Measurements from ENCODE around the gene SEPTIN12. TPM values are rescaled to one million over a fixed set of nuclear protein-coding genes. Genes with fewer than 3 reads are reported as not detected.
"Not testable (repeated sequence)": the region's sequence is repeated elsewhere in the genome, so short reads cannot be mapped to it uniquely, and the experiment has no call there.

SEPTIN12 gene
- total RNA-seq, 2 experiments from 2014 or later: not detected

DNA sequence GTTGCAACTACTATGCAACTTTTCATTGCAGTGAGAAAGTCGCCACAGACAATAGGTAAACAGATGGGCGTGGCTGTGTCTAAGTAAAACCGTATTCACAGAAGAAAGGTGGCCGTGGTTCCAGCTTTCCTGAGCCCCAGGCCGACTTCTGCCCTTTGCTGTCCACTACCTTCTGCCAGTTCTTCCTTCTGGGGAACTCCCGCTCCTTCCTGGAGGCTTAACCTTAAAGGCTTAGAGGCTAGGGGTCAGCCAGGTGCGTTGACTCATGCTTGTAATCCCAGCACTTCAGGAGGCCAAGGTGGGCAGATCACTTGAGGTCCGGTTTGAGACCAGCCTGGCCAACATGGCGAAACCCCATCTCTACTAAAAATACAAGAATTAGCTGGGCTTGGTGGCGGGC, 2.1 kb upstream of the SEPTIN12 start:
- intact Hi-C loops (cut with micrococcal nuclease): no loop called here
- Mint-ChIP-seq H3K9me3 (no peaks in the 10 kb centered on the region), H3K27ac (no peak overlapping the region)

DNA sequence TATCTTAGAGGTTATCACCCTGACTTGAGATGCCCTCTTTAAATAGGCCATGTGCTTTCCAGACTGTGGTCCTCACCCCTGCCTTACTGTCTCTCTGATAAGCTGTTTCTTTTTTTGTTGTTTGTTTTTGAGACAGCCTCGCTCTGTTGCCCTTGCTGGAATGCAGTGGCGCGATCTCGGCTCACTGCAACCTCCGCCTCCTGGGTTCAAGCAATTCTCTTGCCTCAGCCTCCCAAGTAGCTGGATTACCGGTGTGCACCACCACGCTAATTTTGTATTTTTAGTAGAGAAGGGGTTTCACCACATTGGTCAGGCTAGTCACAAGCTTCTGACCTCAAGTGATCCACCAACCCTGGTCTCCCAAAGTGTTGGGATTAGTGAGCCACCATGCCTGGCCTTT, 765 bp upstream of the SEPTIN12 start:
- POLR2A ChIA-PET: no interaction called here
- Mint-ChIP-seq H3K4me1 (ENCODE audit: low read depth) (peaks cover 6% of the 10 kb centered on the region), H3K36me3 (no peaks in the 10 kb centered on the region), H3K27me3 (peaks cover 3% of the 10 kb centered on the region), H3K9me3 (no peaks in the 10 kb centered on the region), H3K27ac (no peak overlapping the region), H3K4me3 (no peak overlapping the region)
- DNase-seq: no peak
- intact Hi-C loops (cut with micrococcal nuclease): no loop called here
- CTCF ChIA-PET: interaction anchor here (0.6 kb wide), 1 partner anchor 13 kb away, joined by 3 read pairs; no protein-coding TSS in a partner anchor

More for the DNA sequence above, 2.1 kb upstream of the SEPTIN12 start:
- Mint-ChIP-seq H3K4me1 (ENCODE audit: low read depth) (peaks cover 6% of the 10 kb centered on the region), H3K27me3 (peaks cover 3% of the 10 kb centered on the region), H3K36me3 (no peaks in the 10 kb centered on the region), H3K4me3 (no peak overlapping the region)
- DNase-seq: no peak
- POLR2A ChIA-PET: no interaction called here
- CTCF ChIA-PET: no interaction called here

DNA sequence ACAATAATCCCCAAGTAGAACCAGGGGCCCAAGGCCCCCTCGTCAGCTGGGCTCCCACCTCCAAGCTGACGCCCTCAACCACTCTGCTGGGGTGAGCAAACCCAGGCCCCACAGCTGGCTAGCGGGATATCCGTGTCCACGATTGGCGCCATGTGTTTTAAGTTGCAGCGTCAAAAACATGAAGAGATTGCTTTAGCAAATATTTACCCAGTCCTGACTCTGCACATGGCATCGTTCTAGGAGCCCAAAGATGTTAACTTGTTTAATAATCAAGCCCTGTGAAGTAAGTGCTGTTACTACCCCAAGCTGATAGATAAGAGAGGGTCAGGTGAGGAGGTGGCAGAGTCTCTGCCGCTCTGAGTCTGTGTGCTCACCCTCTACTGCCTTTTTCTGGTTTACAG, 344 bp upstream of the SEPTIN12 start:
- Mint-ChIP-seq H3K27me3 (peaks cover 3% of the 10 kb centered on the region), H3K9me3 (no peaks in the 10 kb centered on the region), H3K36me3 (no peaks in the 10 kb centered on the region), H3K4me3 (no peak overlapping the region), H3K4me1 (ENCODE audit: low read depth) (peaks cover 6% of the 10 kb centered on the region), H3K27ac (no peak overlapping the region)
- ChIA-PET POLR2A (no interaction called here), CTCF (interaction anchor here (0.6 kb wide), 1 partner anchor 13 kb away, joined by 3 read pairs; no protein-coding TSS in a partner anchor)
- intact Hi-C loops (cut with micrococcal nuclease): no loop called here
- no peak for DNase-seq

DNA sequence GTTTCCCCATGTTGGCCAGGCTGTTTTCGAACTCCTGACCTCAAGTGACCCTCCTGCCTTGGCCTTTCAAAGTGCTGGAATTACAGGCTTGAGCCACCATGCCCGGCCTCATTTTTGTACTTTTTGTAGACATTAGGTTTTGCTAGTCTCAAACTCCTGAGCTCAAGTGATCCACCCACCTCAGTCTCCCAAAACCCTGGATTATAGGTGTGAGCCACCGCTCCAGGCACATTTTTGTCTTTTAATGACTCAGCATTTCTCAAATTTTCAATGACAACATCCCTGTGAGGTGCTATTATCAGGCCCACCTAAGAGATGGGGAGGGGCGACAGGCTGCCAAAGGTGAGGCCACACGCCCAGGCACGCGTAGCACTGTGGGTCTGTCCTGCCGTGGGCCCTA, 1.1 kb downstream of the SEPTIN12 start:
- ChIA-PET POLR2A (no interaction called here), CTCF (no interaction called here)
- no peaks in the 10 kb centered on the region for H3K36me3 Mint-ChIP-seq
- intact Hi-C loops (cut with micrococcal nuclease): no loop called here
- no peak for DNase-seq
- peaks cover 3% of the 10 kb centered on the region for H3K27me3 Mint-ChIP-seq
- no peak overlapping the region for H3K4me3 Mint-ChIP-seq
- no peak overlapping the region for H3K27ac Mint-ChIP-seq
- H3K4me1 Mint-ChIP-seq (ENCODE audit: low read depth): peaks cover 6% of the 10 kb centered on the region
- no peaks in the 10 kb centered on the region for H3K9me3 Mint-ChIP-seq

DNA sequence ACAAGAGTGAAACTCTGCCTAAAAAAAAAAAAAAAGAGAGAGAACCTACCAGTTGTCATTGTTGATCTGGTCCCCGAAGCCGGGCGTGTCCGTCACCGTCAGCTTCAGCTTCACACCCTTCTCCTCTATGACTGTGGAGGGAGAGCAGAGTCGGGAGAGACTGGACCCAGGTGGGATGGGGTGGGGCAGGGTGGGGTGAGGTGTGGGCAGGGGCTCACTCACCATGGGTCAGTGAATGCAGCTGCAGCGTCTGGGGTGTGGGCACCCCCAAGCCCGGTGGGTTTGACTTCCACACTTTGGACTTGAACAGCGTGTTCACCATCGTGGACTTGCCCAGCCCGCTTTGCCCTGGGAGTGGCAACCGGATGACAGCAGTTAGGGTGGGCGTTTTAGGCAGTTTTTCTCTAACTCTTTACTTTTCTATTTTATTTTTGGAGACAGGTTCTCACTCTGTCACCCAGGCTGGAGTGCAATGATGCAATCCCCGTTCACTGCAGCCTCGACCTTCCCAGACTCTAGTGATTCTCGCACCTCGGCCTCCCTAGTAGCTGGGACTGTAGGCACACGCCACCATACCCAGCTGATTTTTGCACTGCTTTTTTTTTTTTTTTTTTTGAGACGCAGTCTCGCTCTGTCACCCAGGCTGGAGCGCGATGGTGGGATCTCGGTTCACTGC, 2.2 kb downstream of the SEPTIN12 start:
- H3K27ac Mint-ChIP-seq: no peak overlapping the region
- no peaks in the 10 kb centered on the region for H3K36me3 Mint-ChIP-seq
- CTCF ChIA-PET: no interaction called here
- POLR2A ChIA-PET: no interaction called here
- no peak for DNase-seq
- H3K4me3 Mint-ChIP-seq: no peak overlapping the region
- H3K4me1 Mint-ChIP-seq (ENCODE audit: low read depth): peaks cover 3% of the 10 kb centered on the region
- intact Hi-C loops (cut with micrococcal nuclease): no loop called here
- no peaks in the 10 kb centered on the region for H3K9me3 Mint-ChIP-seq
- no peaks in the 10 kb centered on the region for H3K27me3 Mint-ChIP-seq

DNA sequence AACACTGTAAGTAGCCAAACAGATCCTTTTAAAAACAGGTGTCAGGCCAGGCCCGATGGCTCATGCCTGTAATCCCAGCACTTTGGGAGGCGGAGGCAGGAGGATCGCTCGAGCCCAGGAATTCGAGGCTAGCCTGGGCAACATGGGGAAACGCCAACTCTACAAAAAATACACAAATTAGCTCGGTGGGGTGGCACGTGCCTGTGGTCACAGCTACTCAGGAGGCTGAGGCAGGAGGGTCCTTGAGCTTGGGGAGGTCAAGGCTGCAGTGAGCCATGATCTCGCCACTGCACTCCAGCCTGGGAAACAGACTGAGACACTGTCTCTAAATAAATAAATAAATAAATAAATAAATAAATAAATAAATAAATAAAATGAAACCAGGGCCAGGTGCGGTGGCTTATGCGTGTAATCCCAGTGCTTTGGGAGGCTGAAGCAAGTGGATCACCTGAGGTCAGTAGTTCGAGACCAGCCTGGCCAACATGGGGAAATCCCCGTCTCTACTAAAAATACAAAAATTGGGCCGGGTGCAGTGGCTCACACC, 3.6 kb downstream of the SEPTIN12 start:
- H3K36me3 Mint-ChIP-seq; H3K4me3 Mint-ChIP-seq; H3K9me3 Mint-ChIP-seq; intact Hi-C loops (cut with micrococcal nuclease); H3K4me1 Mint-ChIP-seq (ENCODE audit: low read depth); POLR2A ChIA-PET; DNase-seq; H3K27ac Mint-ChIP-seq; H3K27me3 Mint-ChIP-seq; CTCF ChIA-PET: not testable (repeated sequence)

DNA sequence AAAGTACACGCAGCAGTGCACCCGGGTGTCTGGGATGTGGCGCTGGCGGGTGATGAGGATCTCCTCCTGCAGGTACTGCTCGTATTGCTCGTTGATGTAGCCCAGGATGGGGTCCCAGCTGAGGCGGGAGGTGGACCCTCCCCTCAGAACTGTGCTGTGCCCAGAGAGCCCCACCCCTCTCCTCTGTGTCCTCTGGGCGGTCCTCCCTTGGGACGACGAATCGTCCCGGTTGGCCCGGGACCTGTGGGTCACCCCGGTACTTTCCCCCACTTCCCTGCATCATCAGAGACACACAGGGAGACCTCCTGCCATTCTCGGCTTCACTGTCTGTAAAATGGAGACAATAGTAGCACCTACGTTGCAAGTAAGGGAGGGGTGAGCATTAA, 4.2 kb downstream of the SEPTIN12 start:
- DNase-seq: no peak
- Mint-ChIP-seq H3K36me3 (no peaks in the 10 kb centered on the region), H3K4me3 (no peak overlapping the region), H3K9me3 (no peaks in the 10 kb centered on the region), H3K27me3 (no peaks in the 10 kb centered on the region), H3K27ac (no peak overlapping the region), H3K4me1 (ENCODE audit: low read depth) (no peaks in the 10 kb centered on the region)
- ChIA-PET CTCF (no interaction called here), POLR2A (no interaction called here)
- intact Hi-C loops (cut with micrococcal nuclease): no loop called here

DNA sequence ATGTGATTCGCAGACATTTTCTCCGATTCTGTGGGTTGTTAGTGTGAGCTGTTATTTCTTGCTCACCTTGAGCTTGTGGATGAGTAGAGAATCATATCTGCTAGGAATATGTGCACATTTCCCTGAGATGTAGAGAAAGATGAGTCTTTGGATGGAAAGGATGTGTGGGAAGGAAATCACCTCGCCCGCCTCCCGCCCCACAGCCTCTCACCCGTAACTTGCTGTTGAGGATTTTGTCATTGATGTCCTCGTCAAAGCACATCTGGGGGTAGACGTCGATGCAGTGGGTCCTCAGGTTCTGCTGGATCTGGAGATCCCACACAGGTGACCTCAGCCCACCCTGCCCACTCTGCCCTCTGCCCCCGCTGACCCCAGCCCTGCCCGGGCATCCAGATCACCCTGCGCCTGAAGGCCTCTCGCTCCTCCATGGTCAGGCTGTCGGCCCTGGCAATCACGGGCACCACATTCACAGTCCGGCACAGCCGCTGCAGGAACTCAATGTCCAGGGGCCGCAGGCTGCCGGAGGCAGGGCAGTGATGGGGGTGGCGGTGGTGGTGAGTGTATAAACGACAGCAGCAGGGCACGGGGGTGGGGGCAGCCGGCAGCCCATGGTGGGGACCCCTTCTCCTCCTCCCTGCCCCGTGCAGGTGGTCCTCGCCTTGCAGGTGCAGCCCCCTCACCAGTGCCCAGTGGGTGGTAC, 4.7 kb downstream of the SEPTIN12 start:
- H3K27ac Mint-ChIP-seq: no peak overlapping the region

DNA sequence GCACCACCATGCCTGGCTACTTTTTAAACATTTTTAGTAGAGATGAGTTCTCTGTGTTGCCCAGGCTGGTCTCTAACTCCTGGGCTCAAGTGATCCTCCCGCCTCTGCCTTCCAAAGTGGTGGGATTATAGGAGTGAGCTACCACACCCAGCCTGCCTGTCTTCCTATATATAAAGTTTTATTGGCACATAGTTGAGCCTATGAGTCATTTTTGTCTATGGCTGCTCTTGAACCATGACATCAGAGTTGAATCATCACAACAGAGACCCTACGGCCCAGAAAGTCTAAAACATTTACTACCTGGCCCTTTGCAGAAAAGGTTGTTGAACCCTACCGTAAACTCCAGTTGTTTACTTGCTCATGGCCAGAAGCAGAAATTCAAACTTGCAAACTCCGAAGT, 7.9 kb downstream of the SEPTIN12 start:
- ChIA-PET CTCF (no interaction called here), POLR2A (no interaction called here)
- Mint-ChIP-seq H3K4me3 (no peak overlapping the region), H3K9me3 (no peaks in the 10 kb centered on the region), H3K27ac (no peak overlapping the region), H3K4me1 (ENCODE audit: low read depth) (no peaks in the 10 kb centered on the region), H3K27me3 (no peaks in the 10 kb centered on the region), H3K36me3 (no peaks in the 10 kb centered on the region)
- DNase-seq: no peak
- intact Hi-C loops (cut with micrococcal nuclease): no loop called here

More for the DNA sequence above, 4.7 kb downstream of the SEPTIN12 start:
- Mint-ChIP-seq H3K27me3 (no peaks in the 10 kb centered on the region), H3K4me1 (ENCODE audit: low read depth) (no peaks in the 10 kb centered on the region), H3K9me3 (no peaks in the 10 kb centered on the region), H3K4me3 (no peak overlapping the region), H3K36me3 (no peaks in the 10 kb centered on the region)
- ChIA-PET CTCF (no interaction called here), POLR2A (no interaction called here)
- intact Hi-C loops (cut with micrococcal nuclease): no loop called here
- no peak for DNase-seq

DNA sequence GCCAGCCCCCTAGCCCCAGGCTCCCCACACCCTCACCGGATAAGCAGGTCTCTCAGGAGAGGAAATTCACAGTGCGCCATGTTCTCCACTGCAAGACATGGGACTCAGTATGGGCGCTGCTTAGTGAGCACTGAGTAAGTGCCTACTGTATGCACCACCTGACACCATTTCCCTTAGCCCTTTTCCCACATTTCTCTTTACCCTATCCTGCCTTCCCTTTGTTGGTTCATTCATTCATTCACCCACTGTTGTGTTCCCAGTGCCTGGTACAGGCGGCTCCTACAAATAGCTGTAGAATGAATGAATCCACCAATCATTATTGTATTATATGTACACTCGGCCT, 10.1 kb downstream of the SEPTIN12 start:
- DNase-seq: no peak
- CTCF ChIA-PET: no interaction called here
- Mint-ChIP-seq H3K9me3 (no peaks in the 10 kb centered on the region), H3K4me1 (ENCODE audit: low read depth) (no peaks in the 10 kb centered on the region), H3K36me3 (no peaks in the 10 kb centered on the region), H3K27me3 (no peaks in the 10 kb centered on the region), H3K27ac (no peak overlapping the region), H3K4me3 (no peak overlapping the region)
- POLR2A ChIA-PET: no interaction called here
- intact Hi-C loops (cut with micrococcal nuclease): no loop called here

DNA sequence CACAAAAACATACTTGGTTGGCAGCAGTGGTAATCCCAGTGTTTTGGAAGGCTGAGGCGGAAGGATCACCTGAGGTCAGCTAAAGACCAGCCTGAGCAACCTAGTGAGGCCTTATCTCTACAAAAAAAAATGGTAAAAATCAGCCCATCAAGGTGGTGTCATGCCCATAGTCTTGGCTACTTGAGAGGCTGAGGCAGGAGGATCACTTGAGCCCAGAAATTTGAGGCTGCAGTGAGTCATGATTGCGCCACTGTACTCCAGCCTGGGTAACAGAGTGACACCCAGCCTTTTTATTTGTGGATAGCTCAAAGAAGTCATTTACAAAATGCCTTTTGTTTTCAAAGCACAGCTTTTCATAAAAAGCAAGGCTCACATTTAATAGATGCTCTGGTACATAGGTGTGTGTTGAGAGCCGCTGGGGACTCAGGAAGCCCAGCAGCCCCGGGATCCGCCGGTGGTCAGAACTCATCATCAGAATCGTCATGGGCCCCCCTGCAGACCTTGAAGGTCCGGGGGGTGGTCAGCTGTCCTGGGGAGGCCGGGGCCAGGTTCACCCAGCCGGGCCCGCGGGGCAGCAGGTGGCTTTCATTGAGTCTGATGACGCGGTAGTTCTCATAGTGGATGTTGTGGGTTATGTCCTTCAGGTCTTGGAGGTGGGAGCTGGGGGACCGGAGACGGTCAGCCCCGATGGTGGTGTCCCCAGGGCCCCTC, 10.7 kb downstream of the SEPTIN12 start:
- intact Hi-C loops (cut with micrococcal nuclease): no loop called here

DNA sequence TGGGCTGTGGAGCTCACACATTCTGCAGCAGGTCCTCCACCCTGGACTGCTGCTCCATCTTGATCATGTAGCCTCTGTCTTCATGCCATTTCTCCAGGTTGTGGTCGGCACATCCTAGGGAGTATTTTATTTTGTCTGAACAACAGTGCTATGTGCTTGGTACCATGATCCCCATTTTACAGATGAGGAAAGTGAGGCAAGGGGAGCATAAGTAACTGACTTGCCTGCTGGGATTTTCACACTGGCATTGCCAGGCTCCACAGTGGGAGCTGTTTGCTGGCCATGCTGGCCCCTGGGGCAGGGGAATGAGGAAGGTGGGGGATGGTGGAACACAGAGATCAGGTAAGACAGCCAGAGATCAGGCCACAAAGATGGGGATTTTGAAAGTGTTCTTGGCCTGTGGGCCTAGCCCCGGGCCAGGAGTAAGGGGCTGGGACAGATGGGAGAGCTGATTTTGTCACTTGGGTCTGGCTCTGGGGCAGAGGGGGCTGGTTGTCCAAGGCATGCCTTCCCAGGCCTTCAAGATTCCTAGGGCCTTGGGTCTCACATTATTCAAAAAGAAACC, 11.9 kb downstream of the SEPTIN12 start:
- CTCF ChIA-PET: no interaction called here
- POLR2A ChIA-PET: no interaction called here

More for the DNA sequence above, 10.7 kb downstream of the SEPTIN12 start:
- Mint-ChIP-seq H3K27me3 (no peaks in the 10 kb centered on the region), H3K4me1 (ENCODE audit: low read depth) (no peaks in the 10 kb centered on the region), H3K9me3 (no peaks in the 10 kb centered on the region), H3K36me3 (no peaks in the 10 kb centered on the region), H3K27ac (no peak overlapping the region), H3K4me3 (no peak overlapping the region)
- DNase-seq: no peak
- ChIA-PET CTCF (no interaction called here), POLR2A (no interaction called here)

More for the DNA sequence above, 11.9 kb downstream of the SEPTIN12 start:
- Mint-ChIP-seq H3K27me3 (no peaks in the 10 kb centered on the region), H3K4me3 (no peak overlapping the region), H3K9me3 (no peaks in the 10 kb centered on the region), H3K4me1 (ENCODE audit: low read depth) (no peaks in the 10 kb centered on the region), H3K27ac (no peak overlapping the region), H3K36me3 (no peaks in the 10 kb centered on the region)
- intact Hi-C loops (cut with micrococcal nuclease): no loop called here
- no peak for DNase-seq

Measured in activated CD4-positive, alpha-beta memory T cell treated with anti-CD3 and anti-CD28 coated beads for 36 hours (primary cell).